Activated CD4-positive, alpha-beta T cell treated with anti-CD3 and anti-CD28 coated beads, Interleukin-2, amount 50 U/mL, for 4 hours (primary cell): Measurements from ENCODE around the gene KRT25.
A peak's percentile ranks its signal among the peaks of the same experiment; 100 is the strongest.

Experiments
- DNase-seq, 2 experiments: peaks; one replicate each; pipeline ENCODE4 v3.0.0-alpha.2; 2020

Gene KRT25

GRCh38 chr17:40755231-40755630, at the start of gene KRT25:
KRT25 (minus strand) TSS chr17:40755331; CDS start chr17:40755271, 60 bp downstream.
- DNase-seq, result no peak

GRCh38 chr17:40803617-40804082, 48.5 kb upstream of the KRT25 start:
- DNase-seq, result peak; percentile 69 to 73

- no peak for DNase-seq
Measured at GRCh38 chr17:40801157-40801556, 46.0 kb upstream of the KRT25 start.

- no peak for DNase-seq
Measured at GRCh38 chr17:40800381-40800780, 45.2 kb upstream of the KRT25 start.

GRCh38 chr17:40799859-40800258, 44.7 kb upstream of the KRT25 start, which contains the start of gene KRT28:
KRT28 (minus strand) TSS chr17:40799959; CDS start chr17:40799893, 66 bp downstream.
- DNase-seq, result no peak

GRCh38 chr17:40796846-40797245, 41.7 kb upstream of the KRT25 start:
- no peak for DNase-seq

GRCh38 chr17:40795019-40795667, 40.0 kb upstream of the KRT25 start:
- no peak for DNase-seq

- no peak for DNase-seq
Measured at GRCh38 chr17:40794466-40794865, 39.3 kb upstream of the KRT25 start.

GRCh38 chr17:40793832-40794231, 38.7 kb upstream of the KRT25 start:
- no peak for DNase-seq

- no peak for DNase-seq
Measured at GRCh38 chr17:40791787-40792436, 36.8 kb upstream of the KRT25 start.

- no peak for DNase-seq
Measured at GRCh38 chr17:40791111-40791510, 36.0 kb upstream of the KRT25 start.

- DNase-seq, result no peak
Measured at GRCh38 chr17:40782450-40782849, 27.3 kb upstream of the KRT25 start, which contains the start of gene KRT27. KRT27 (minus strand) TSS chr17:40782550; CDS start chr17:40782493, 57 bp downstream.

- peak in 1 of 2 experiments; percentile 5 for DNase-seq
Measured at GRCh38 chr17:40779181-40779909, 24.2 kb upstream of the KRT25 start.

- no peak for DNase-seq
Measured at GRCh38 chr17:40778461-40778860, 23.3 kb upstream of the KRT25 start.

GRCh38 chr17:40777971-40778370, 22.8 kb upstream of the KRT25 start:
- DNase-seq, result no peak

- DNase-seq, result no peak
Measured at GRCh38 chr17:40777459-40777858, 22.3 kb upstream of the KRT25 start.

- DNase-seq, result no peak
Measured at GRCh38 chr17:40775945-40776344, 20.8 kb upstream of the KRT25 start.

- no peak for DNase-seq
Measured at GRCh38 chr17:40772101-40772500, 17.0 kb upstream of the KRT25 start, which contains the start of gene KRT26. KRT26 (minus strand) TSS chr17:40772201; CDS start chr17:40772113, 88 bp downstream.

GRCh38 chr17:40765657-40766056, 10.5 kb upstream of the KRT25 start:
- no peak for DNase-seq

GRCh38 chr17:40763752-40764151, 8.6 kb upstream of the KRT25 start:
- DNase-seq, result no peak

- no peak for DNase-seq
Measured at GRCh38 chr17:40760105-40761016, 5.2 kb upstream of the KRT25 start.

GRCh38 chr17:40753804-40754203, 1.3 kb downstream of the KRT25 start:
- no peak for DNase-seq
